GM15510 (cell line): ENCODE data around the gene P2RY8.

ENCODE experiments used
- POLR2A ChIP-seq: IDR thresholded peaks from 3 replicates; pipeline ENCODE4 v1.6.1; 2011; ENCODE audit warnings: borderline replicate concordance; ENCODE audit not compliant: insufficient read length; ENCODE audit errors: extremely low read depth

Gene P2RY8

GRCh38 chrX:1449036-1449822, 87.8 kb downstream of the P2RY8 start:
- no peak for TF ChIP-seq POLR2A

- no peak for TF ChIP-seq POLR2A
Observed at GRCh38 chrX:1444561-1445500, 92.2 kb downstream of the P2RY8 start.

- no peak for TF ChIP-seq POLR2A
Observed at GRCh38 chrX:1443496-1444075, 93.4 kb downstream of the P2RY8 start.

GRCh38 chrX:1442724-1443367, 94.1 kb downstream of the P2RY8 start:
- TF ChIP-seq POLR2A, result no peak

GRCh38 chrX:1442016-1442665, 94.8 kb downstream of the P2RY8 start:
- TF ChIP-seq POLR2A, result no peak

GRCh38 chrX:1440506-1440905, 96.5 kb downstream of the P2RY8 start:
- TF ChIP-seq POLR2A, result no peak

GRCh38 chrX:1435241-1435895, 101.6 kb downstream of the P2RY8 start:
- TF ChIP-seq POLR2A, result no peak

- TF ChIP-seq POLR2A, result no peak
Observed at GRCh38 chrX:1434871-1435240, 102.1 kb downstream of the P2RY8 start.

GRCh38 chrX:1433646-1434357, 103.2 kb downstream of the P2RY8 start:
- no peak for TF ChIP-seq POLR2A

GRCh38 chrX:1430451-1430850, 106.5 kb downstream of the P2RY8 start:
- TF ChIP-seq POLR2A, result no peak

GRCh38 chrX:1427756-1428155, 109.2 kb downstream of the P2RY8 start:
- TF ChIP-seq POLR2A, result no peak

- no peak for TF ChIP-seq POLR2A
Observed at GRCh38 chrX:1425381-1425780, 111.6 kb downstream of the P2RY8 start.

GRCh38 chrX:1424147-1424851, 112.7 kb downstream of the P2RY8 start:
- TF ChIP-seq POLR2A, result no peak
